K562 (cell line): Measurements from ENCODE around the gene TAC3. TPM values are rescaled to one million over a fixed set of nuclear protein-coding genes. Genes with fewer than 3 reads are reported as not detected.
A peak's percentile ranks its signal among the peaks of the same experiment; 100 is the strongest.
"Not testable (repeated sequence)": the region's sequence is repeated elsewhere in the genome, so short reads cannot be mapped to it uniquely, and the experiment has no call there.

ENCODE experiments used
- ATAC-seq: fragments of 200-7000 bp; cut with Tn5 transposase; 3 replicates; pipeline ENCODE4 v1.9.1; 2020; ENCODE audit warnings: moderate library complexity
- BruUV-seq: library from RNA; stranded (reverse); fragments of 400-500 nt; replicated peaks from 2 replicates; lab custom pipeline; 2021; lab: Mats Ljungman, UMichigan
- CTCF ChIA-PET: fragments of 300-600 bp; formaldehyde crosslinking; extraction: SDS; loops from one replicate; lab custom pipeline; 2021; ENCODE audit warnings: low intra/inter-chr PET ratio; lab: Yijun Ruan, JAX
- POLR2A ChIA-PET: fragments of 300-600, 350-650 bp; sonication (Branson Sonifier 250); formaldehyde crosslinking; extraction: SDS; loops from one replicate; lab custom pipeline; 2021; ENCODE audit warnings: antibody characterized with exemption, inconsistent platforms; lab: Yijun Ruan, JAX
- DNase-seq, 4 experiments: peaks; one replicate each; pipeline versions ENCODE4 v3.0.0 to v3.0.0-alpha.2; 2011 to 2018; ENCODE audit warnings: low spot score in 3 of 4, mixed read lengths in 3 of 4; ENCODE audit errors: extremely low read depth in 1 of 4
- FAIRE-seq: peaks from 2 replicates; lab custom pipeline; 2011; peaks lifted over from hg19 to GRCh38; lab: Jason Lieb, UNC
- H2AFZ ChIP-seq: 2 replicates; pipeline ENCODE4 v1.6.0; 2011; ENCODE audit warnings: low read depth, low read length, control low read depth, inconsistent platforms
- H3K27ac ChIP-seq: fragments of 200-600 bp; 3 replicates; pipeline ENCODE4 v1.8.0; 2011; ENCODE audit warnings: low read depth, mild to moderate bottlenecking, control low read depth, inconsistent platforms, low read length, moderate library complexity, mixed read lengths; ENCODE audit errors: extremely low read depth
- H3K27me3 ChIP-seq, 2 experiments: fragments of 300-600 bp in 1 of 2; 2 replicates in 1 of 2; 3 replicates in 1 of 2; pipeline versions ENCODE4 v1.6.0 to v1.8.0; 2011; ENCODE audit warnings: inconsistent platforms in 2 of 2, low read length in 2 of 2, mild to moderate bottlenecking in 1 of 2, mixed read lengths in 1 of 2, moderate library complexity in 1 of 2; ENCODE audit not compliant: control insufficient read depth in 2 of 2, insufficient read depth in 2 of 2
- H3K36me3 ChIP-seq: fragments of 300-600 bp; 3 replicates; pipeline ENCODE4 v1.8.0; 2011; ENCODE audit warnings: mild to moderate bottlenecking, low read length, inconsistent platforms; ENCODE audit not compliant: control insufficient read depth, insufficient read depth
- H3K4me1 ChIP-seq, 2 experiments: fragments of 200-600 bp in 1 of 2; replicated peaks in 1 of 2; 2 replicates in 1 of 2; 3 replicates in 1 of 2; pipeline versions ENCODE4 v1.5.1 to v1.8.0; 2011; ENCODE audit warnings: inconsistent platforms in 2 of 2, low read length in 2 of 2, mild to moderate bottlenecking in 1 of 2, mixed read lengths in 1 of 2, moderate library complexity in 1 of 2; ENCODE audit not compliant: control insufficient read depth in 2 of 2, insufficient read depth in 2 of 2
- H3K4me2 ChIP-seq: 2 replicates; pipeline ENCODE4 v1.6.1; 2011; ENCODE audit warnings: low read length, control low read depth, inconsistent platforms, mixed read lengths; ENCODE audit not compliant: insufficient read depth
- H3K4me3 ChIP-seq: fragments of 200-600 bp; sonication (generic), shearing (Covaris generic); 2 replicates; pipeline ENCODE4 v1.5.1; 2016; ENCODE audit warnings: control low read depth, inconsistent platforms
- H3K79me2 ChIP-seq: fragments of 200-600 bp; 3 replicates; pipeline ENCODE4 v1.8.0; 2011; ENCODE audit warnings: low read length, inconsistent platforms; ENCODE audit not compliant: control insufficient read depth, insufficient read depth
- H3K9ac ChIP-seq, 2 experiments: 2 replicates each; pipeline versions ENCODE4 v1.6.0 to v1.6.1; 2011; ENCODE audit warnings: low read depth in 2 of 2, low read length in 2 of 2, control low read depth in 1 of 2, inconsistent platforms in 1 of 2, mild to moderate bottlenecking in 1 of 2, mixed read lengths in 1 of 2; ENCODE audit not compliant: insufficient read depth in 1 of 2
- H3K9me1 ChIP-seq: one replicate; pipeline ENCODE4 v1.6.0; 2011; ENCODE audit warnings: inconsistent platforms, mild to moderate bottlenecking, low read length, moderate library complexity; ENCODE audit not compliant: control insufficient read depth, insufficient read depth
- H3K9me3 ChIP-seq: replicated peaks from 2 replicates; pipeline ENCODE4 v1.5.1; 2011; ENCODE audit warnings: low read depth, low read length, inconsistent platforms; ENCODE audit not compliant: control insufficient read depth, insufficient read depth
- H4K20me1 ChIP-seq: replicated peaks from 2 replicates; pipeline ENCODE4 v1.6.1; 2011; ENCODE audit warnings: low read length, inconsistent platforms, mixed read lengths; ENCODE audit not compliant: control insufficient read depth, insufficient read depth
- FOXA3 ChIP-seq, 2 experiments: fragments of 450-650 bp in 1 of 2; sonication (generic) in 1 of 2; formaldehyde crosslinking; IDR thresholded peaks in 1 of 2; conservative IDR thresholded peaks in 1 of 2; 2 replicates each; pipeline versions ENCODE4 v1.4.0 to v1.8.0; 2020 to 2022; ENCODE audit warnings: mild to moderate bottlenecking in 2 of 2, missing genetic modification reagents in 1 of 2
- FOXK2 ChIP-seq, 2 experiments: fragments of 450-650 bp; IDR thresholded peaks in 1 of 2; conservative IDR thresholded peaks in 1 of 2; 2 replicates each; pipeline ENCODE4 v1.6.1; 2016; ENCODE audit warnings: low read depth in 2 of 2, mild to moderate bottlenecking in 1 of 2
- HDAC2 ChIP-seq: fragments of 450-650 bp; IDR thresholded peaks from 2 replicates; pipeline ENCODE4 v1.6.1; 2016; ENCODE audit warnings: mild to moderate bottlenecking
- NFRKB ChIP-seq: fragments of 450-650 bp; IDR thresholded peaks from 2 replicates; pipeline ENCODE4 v1.6.1; 2016; ENCODE audit warnings: low read depth
- NRF1 ChIP-seq, 2 experiments: fragments of 450-650 bp; IDR thresholded peaks in 1 of 2; conservative IDR thresholded peaks in 1 of 2; 2 replicates each; pipeline ENCODE4 v1.6.1; 2014; ENCODE audit warnings: mild to moderate bottlenecking in 2 of 2
- YY1 ChIP-seq, 3 experiments: IDR thresholded peaks; 2 replicates each; pipeline ENCODE4 v1.6.1; 2011; ENCODE audit warnings: low read length in 2 of 3, mild to moderate bottlenecking in 2 of 3, moderate library complexity in 2 of 3, borderline replicate concordance in 1 of 3, control low read depth in 1 of 3, low read depth in 1 of 3; ENCODE audit not compliant: insufficient read depth in 3 of 3, insufficient replicate concordance in 2 of 3, control insufficient read depth in 1 of 3, insufficient read length in 1 of 3; ENCODE audit errors: extremely low read depth in 1 of 3
- ZSCAN29 ChIP-seq: fragments of 450-650 bp; IDR thresholded peaks from 2 replicates; pipeline ENCODE4 v1.6.1; 2017
- WGBS: fragments of 100-300 bp; shearing (Covaris generic); methylation state at CpG from one replicate; pipeline ENCODE4 v1.1.6; 2016; ENCODE audit warnings: low coverage, mixed read lengths; ENCODE audit not compliant: insufficient coverage; ENCODE audit errors: missing lambda C conversion rate; 5-methylcytosine and 5-hydroxymethylcytosine counted together
- in situ Hi-C: fragments of 300-500 bp; cut with MboI; formaldehyde crosslinking; loops from 4 replicates; pipeline ENCODE4 v1.15.0; 2018; ENCODE audit warnings: inconsistent platforms, mixed read lengths
- intact Hi-C: fragments of 100-400 bp; cut with micrococcal nuclease; formaldehyde crosslinking; loops from 2 replicates; pipeline ENCODE4 v1.14.2; 2022
- polyA plus RNA-seq, 8 experiments: library from polyadenylated mRNA; depleted of rRNA in 4 of 8; stranded (reverse) in 5 of 8; unstranded in 3 of 8; fragments of >200 nt; fragmentation: Nextera tagmentation in 2 of 8; fragmentation: Illumina TruSeq in 1 of 8; extraction: Ambion mirVana in 2 of 8; extraction: Trizol in 1 of 8; gene quantifications; 2 replicates each; pipeline versions ENCODE4 v1.2.1 to v1.2.3, GENCODE V29; 2011 to 2014; ENCODE audit warnings: inconsistent platforms in 1 of 8, missing spikeins in 1 of 8
- total RNA-seq, 7 experiments: library from RNA; depleted of rRNA in 6 of 7; stranded (reverse); fragments of >200 nt in 6 of 7; fragmentation: Illumina TruSeq in 2 of 7; extraction: Trizol in 2 of 7; gene quantifications; 2 replicates each; pipeline versions ENCODE4 v1.2.1 to v1.2.3, GENCODE V29; 2011 to 2021; ENCODE audit warnings: low replicate concordance in 1 of 7
- TF ChIP-seq, protein P1 (sequence below), 2 experiments: fragments of 450-650 bp; IDR thresholded peaks; 2 replicates each; pipeline ENCODE4 v1.6.1; 2016
- TF ChIP-seq, protein P2 (sequence below): fragments of 450-650 bp; IDR thresholded peaks from 2 replicates; pipeline ENCODE4 v1.6.1; 2016; ENCODE audit warnings: mild to moderate bottlenecking
- TF ChIP-seq, protein P3 (sequence below): sonication (generic); formaldehyde crosslinking; IDR thresholded peaks from 2 replicates; pipeline ENCODE4 v1.8.0; 2022; ENCODE audit warnings: missing genetic modification reagents, mild to moderate bottlenecking, moderate library complexity, borderline replicate concordance

Gene TAC3
- total and polyA plus RNA-seq, 9 of the 15 experiments (the other 6 are each of a cell fraction or from before 2014, with no cell fraction given) = 0.29 to 2.8 (median 1.4) TPM

DNA sequence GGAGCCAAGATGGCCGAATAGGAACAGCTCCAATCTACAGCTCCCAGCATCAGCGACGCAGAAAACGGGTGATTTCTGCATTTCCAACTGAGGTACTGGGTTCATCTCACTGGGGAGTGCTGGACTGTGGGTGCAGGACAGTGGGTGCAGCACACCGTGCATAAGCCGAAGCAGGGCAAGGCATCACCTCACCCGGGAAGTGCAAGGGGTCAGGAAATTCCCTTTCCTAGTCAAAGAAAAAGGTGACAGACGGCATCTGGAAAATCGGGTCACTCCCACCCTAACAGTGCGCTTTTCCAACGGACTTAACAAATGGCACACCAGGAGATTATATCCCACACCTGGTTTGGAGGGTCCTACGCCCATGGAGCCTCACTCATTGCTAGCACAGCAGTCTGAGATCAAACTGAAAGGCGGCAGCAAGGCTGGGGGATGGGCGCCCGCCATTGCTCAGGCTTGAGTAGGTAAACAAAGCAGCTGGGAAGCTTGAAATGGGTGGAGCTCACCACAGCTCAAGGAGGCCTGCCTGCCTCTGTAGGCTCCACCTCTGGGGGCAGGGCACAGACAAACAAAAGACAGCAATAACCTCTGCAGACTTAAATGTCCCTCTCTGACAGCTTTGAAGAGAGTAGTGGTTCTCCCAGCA lies 50.2 kb downstream of the TAC3 start:
- WGBS = 56% methylated on average over 15 of the region's 15 CpGs
- H3K27me3 ChIP-seq, in situ Hi-C loops, H3K9me1 ChIP-seq, H3K36me3 ChIP-seq, FAIRE-seq, H3K79me2 ChIP-seq, CTCF ChIA-PET, intact Hi-C loops, H4K20me1 ChIP-seq, H3K9ac ChIP-seq, BruUV-seq, H3K4me3 ChIP-seq, H3K9me3 ChIP-seq: not testable (repeated sequence)
- peak overlapping the region; percentile 49 for H3K4me2 ChIP-seq
- ATAC-seq (peak; percentile 50; the same call in 1 of the 3 replicates), DNase-seq (peak in 1 of 4 experiments; percentile 61)
- POLR2A ChIA-PET = interaction anchor here (0.6 to 0.7 kb wide), 2 partner anchors 45 to 57 kb away, joined by 3 to 4 read pairs; no protein-coding TSS in a partner anchor
- TF ChIP-seq FOXK2 (conservative IDR thresholded peaks at IDR 0.05 in 1 of 2, IDR thresholded peaks at IDR 0.05 in 1 of 2; ENCODE audit: low read depth in 2 of 2) (peak; percentile 84 to 85; a peak in 3 of 4 replicates), NRF1 (conservative IDR thresholded peaks at IDR 0.05 in 1 of 2, IDR thresholded peaks at IDR 0.05 in 1 of 2) (peak; percentile 16 to 30; a peak in 1 of 4 replicates), NFRKB (peak; percentile 60; the same call in 1 of the 2 replicates), FOXA3 (CRISPR knock-in tag; conservative IDR thresholded peaks at IDR 0.05 in 1 of 2, IDR thresholded peaks at IDR 0.05 in 1 of 2) (peak; percentile 71 to 90), YY1 (IDR thresholded peaks at IDR 0.05; ENCODE audit: borderline replicate concordance in 1 of 3, control insufficient read depth in 1 of 3, extremely low read depth in 1 of 3, insufficient read depth in 3 of 3, insufficient read length in 1 of 3, insufficient replicate concordance in 2 of 3, low read depth in 1 of 3, low read length in 2 of 3) (peak in 2 of 3 experiments; percentile 60 to 76), ZSCAN29 (0 out of 2 replicates have a peak, but pooled peaks have one; percentile 41), HDAC2 (0 out of 2 replicates have a peak, but pooled peaks have one; percentile 10)
- TF ChIP-seq, protein P1, sequence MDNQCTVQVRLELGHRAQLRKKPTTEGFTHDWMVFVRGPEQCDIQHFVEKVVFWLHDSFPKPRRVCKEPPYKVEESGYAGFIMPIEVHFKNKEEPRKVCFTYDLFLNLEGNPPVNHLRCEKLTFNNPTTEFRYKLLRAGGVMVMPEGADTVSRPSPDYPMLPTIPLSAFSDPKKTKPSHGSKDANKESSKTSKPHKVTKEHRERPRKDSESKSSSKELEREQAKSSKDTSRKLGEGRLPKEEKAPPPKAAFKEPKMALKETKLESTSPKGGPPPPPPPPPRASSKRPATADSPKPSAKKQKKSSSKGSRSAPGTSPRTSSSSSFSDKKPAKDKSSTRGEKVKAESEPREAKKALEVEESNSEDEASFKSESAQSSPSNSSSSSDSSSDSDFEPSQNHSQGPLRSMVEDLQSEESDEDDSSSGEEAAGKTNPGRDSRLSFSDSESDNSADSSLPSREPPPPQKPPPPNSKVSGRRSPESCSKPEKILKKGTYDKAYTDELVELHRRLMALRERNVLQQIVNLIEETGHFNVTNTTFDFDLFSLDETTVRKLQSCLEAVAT (IDR thresholded peaks at IDR 0.05) = peak in 1 of 2 experiments; percentile 60; a peak in 2 of 4 replicates
- TF ChIP-seq, protein P2, sequence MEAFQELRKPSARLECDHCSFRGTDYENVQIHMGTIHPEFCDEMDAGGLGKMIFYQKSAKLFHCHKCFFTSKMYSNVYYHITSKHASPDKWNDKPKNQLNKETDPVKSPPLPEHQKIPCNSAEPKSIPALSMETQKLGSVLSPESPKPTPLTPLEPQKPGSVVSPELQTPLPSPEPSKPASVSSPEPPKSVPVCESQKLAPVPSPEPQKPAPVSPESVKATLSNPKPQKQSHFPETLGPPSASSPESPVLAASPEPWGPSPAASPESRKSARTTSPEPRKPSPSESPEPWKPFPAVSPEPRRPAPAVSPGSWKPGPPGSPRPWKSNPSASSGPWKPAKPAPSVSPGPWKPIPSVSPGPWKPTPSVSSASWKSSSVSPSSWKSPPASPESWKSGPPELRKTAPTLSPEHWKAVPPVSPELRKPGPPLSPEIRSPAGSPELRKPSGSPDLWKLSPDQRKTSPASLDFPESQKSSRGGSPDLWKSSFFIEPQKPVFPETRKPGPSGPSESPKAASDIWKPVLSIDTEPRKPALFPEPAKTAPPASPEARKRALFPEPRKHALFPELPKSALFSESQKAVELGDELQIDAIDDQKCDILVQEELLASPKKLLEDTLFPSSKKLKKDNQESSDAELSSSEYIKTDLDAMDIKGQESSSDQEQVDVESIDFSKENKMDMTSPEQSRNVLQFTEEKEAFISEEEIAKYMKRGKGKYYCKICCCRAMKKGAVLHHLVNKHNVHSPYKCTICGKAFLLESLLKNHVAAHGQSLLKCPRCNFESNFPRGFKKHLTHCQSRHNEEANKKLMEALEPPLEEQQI = 0 out of 2 replicates have a peak, but pooled peaks have one; percentile 29
- TF ChIP-seq, protein P3, sequence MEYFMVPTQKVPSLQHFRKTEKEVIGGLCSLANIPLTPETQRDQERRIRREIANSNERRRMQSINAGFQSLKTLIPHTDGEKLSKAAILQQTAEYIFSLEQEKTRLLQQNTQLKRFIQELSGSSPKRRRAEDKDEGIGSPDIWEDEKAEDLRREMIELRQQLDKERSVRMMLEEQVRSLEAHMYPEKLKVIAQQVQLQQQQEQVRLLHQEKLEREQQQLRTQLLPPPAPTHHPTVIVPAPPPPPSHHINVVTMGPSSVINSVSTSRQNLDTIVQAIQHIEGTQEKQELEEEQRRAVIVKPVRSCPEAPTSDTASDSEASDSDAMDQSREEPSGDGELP (CRISPR knock-in tag) = peak; percentile 63; the same call in 1 of the 2 replicates
- H3K4me1 ChIP-seq = peaks cover 4 to 16% of the 10 kb centered on the region in 2 experiments; a peak in 3 of 5 replicates
- peak overlapping the region; percentile 50; the same call in 1 of the 3 replicates for H3K27ac ChIP-seq
- H2AFZ ChIP-seq = peak overlapping the region; percentile 86
